IMR-90 (cell line): Measurements from ENCODE around the gene NF2. TPM values are rescaled to one million over a fixed set of nuclear protein-coding genes. Genes with fewer than 3 reads are reported as not detected.

Source experiments
- ATAC-seq: fragments of 200-7000 bp; cut with Tn5 transposase; 2 replicates; pipeline ENCODE4 v1.9.1; 2020; ENCODE audit warnings: low read depth, mild to moderate bottlenecking, moderate library complexity
- BruUV-seq: library from RNA; stranded (reverse); fragments of 400-500 nt; replicated peaks from 2 replicates; lab custom pipeline; 2021; lab: Mats Ljungman, UMichigan
- CTCF ChIA-PET: fragments of 300-600 bp; formaldehyde crosslinking; extraction: SDS; loops from one replicate; lab custom pipeline; 2021; ENCODE audit warnings: antibody characterized with exemption; lab: Yijun Ruan, JAX
- POLR2A ChIA-PET: fragments of 300-600 bp; sonication (Branson Sonifier 250); formaldehyde crosslinking; loops from one replicate; lab custom pipeline; 2022; ENCODE audit warnings: antibody characterized with exemption; ENCODE audit not compliant: unreplicated experiment; lab: Charles Lee
- DNase-seq: peaks from one replicate; pipeline ENCODE4 v3.0.0; 2013
- H2AFZ ChIP-seq: replicated peaks from 2 replicates; pipeline ENCODE3; 2013; ENCODE audit warnings: low read length, mild to moderate bottlenecking; ENCODE audit not compliant: poor library complexity
- H2AK5ac ChIP-seq: 2 replicates; pipeline ENCODE4 v1.6.1; 2013; ENCODE audit warnings: low read depth, low read length, inconsistent platforms
- H2AK9ac ChIP-seq: replicated peaks from 2 replicates; pipeline ENCODE3; 2013; ENCODE audit warnings: mild to moderate bottlenecking, low read depth, low read length, moderate library complexity; ENCODE audit not compliant: poor library complexity
- H2BK120ac ChIP-seq: 2 replicates; pipeline ENCODE4 v1.6.1; 2013; ENCODE audit warnings: low read depth, low read length, inconsistent platforms
- H2BK15ac ChIP-seq: 3 replicates; pipeline ENCODE4 v1.6.1; 2013; ENCODE audit warnings: low read depth, low read length, inconsistent platforms
- H2BK20ac ChIP-seq: 2 replicates; pipeline ENCODE4 v1.6.1; 2013; ENCODE audit warnings: low read depth, mild to moderate bottlenecking, inconsistent platforms, low read length, moderate library complexity
- H2BK5ac ChIP-seq: 2 replicates; pipeline ENCODE4 v1.6.1; 2013; ENCODE audit warnings: mild to moderate bottlenecking, low read depth, low read length, inconsistent platforms; ENCODE audit not compliant: poor library complexity, severe bottlenecking
- H3K14ac ChIP-seq: replicated peaks from 2 replicates; pipeline ENCODE4 v1.6.1; 2013; ENCODE audit warnings: low read depth, low read length, inconsistent platforms
- H3K18ac ChIP-seq: 2 replicates; pipeline ENCODE4 v1.6.1; 2013; ENCODE audit warnings: low read depth, low read length, control low read depth
- H3K23ac ChIP-seq: 2 replicates; pipeline ENCODE4 v1.6.1; 2013; ENCODE audit warnings: low read depth, low read length, inconsistent platforms
- H3K27ac ChIP-seq: 2 replicates; pipeline ENCODE4 v1.5.1; 2013; ENCODE audit warnings: mild to moderate bottlenecking, control low read depth, low read length; ENCODE audit not compliant: insufficient read depth
- H3K27me3 ChIP-seq: 2 replicates; pipeline ENCODE4 v1.6.1; 2013; ENCODE audit warnings: low read length; ENCODE audit not compliant: control insufficient read depth, insufficient read depth
- H3K36me3 ChIP-seq: 2 replicates; pipeline ENCODE4 v1.6.1; 2013; ENCODE audit warnings: low read length, mixed read lengths; ENCODE audit not compliant: control insufficient read depth, insufficient read depth
- H3K4ac ChIP-seq: 2 replicates; pipeline ENCODE4 v1.6.1; 2013; ENCODE audit warnings: low read depth, low read length, inconsistent platforms
- H3K4me1 ChIP-seq: 2 replicates; pipeline ENCODE4 v1.6.1; 2013; ENCODE audit warnings: low read length, mixed read lengths; ENCODE audit not compliant: control insufficient read depth, insufficient read depth
- H3K4me2 ChIP-seq: 2 replicates; pipeline ENCODE4 v1.6.1; 2013; ENCODE audit warnings: low read depth, mild to moderate bottlenecking, control low read depth, low read length, moderate library complexity
- H3K4me3 ChIP-seq: 2 replicates; pipeline ENCODE4 v1.5.1; 2013; ENCODE audit warnings: low read depth, mild to moderate bottlenecking, control low read depth, low read length, moderate library complexity; ENCODE audit not compliant: insufficient read depth
- H3K56ac ChIP-seq: 2 replicates; pipeline ENCODE4 v1.6.1; 2013; ENCODE audit warnings: low read length, inconsistent platforms; ENCODE audit not compliant: insufficient read depth; ENCODE audit errors: extremely low read depth
- H3K79me1 ChIP-seq, 2 experiments: 2 replicates each; pipeline ENCODE4 v1.6.1; 2013; ENCODE audit warnings: low read length in 2 of 2, inconsistent platforms in 1 of 2, low read depth in 1 of 2
- H3K9ac ChIP-seq: 2 replicates; pipeline ENCODE4 v1.6.1; 2013; ENCODE audit warnings: low read depth, low read length, control low read depth
- H3K9me1 ChIP-seq: 2 replicates; pipeline ENCODE4 v1.6.1; 2013; ENCODE audit warnings: low read length, inconsistent platforms; ENCODE audit not compliant: insufficient read depth
- H3K9me3 ChIP-seq: 2 replicates; pipeline ENCODE4 v1.6.1; 2013; ENCODE audit warnings: low read length; ENCODE audit not compliant: control insufficient read depth, insufficient read depth
- H4K20me1 ChIP-seq: 2 replicates; pipeline ENCODE4 v1.6.1; 2013; ENCODE audit warnings: low read length, inconsistent platforms; ENCODE audit not compliant: insufficient read depth
- H4K5ac ChIP-seq: 2 replicates; pipeline ENCODE4 v1.6.1; 2013; ENCODE audit warnings: mild to moderate bottlenecking, low read depth, low read length, control low read depth
- H4K8ac ChIP-seq, 2 experiments: 2 replicates each; pipeline ENCODE4 v1.6.1; 2013; ENCODE audit warnings: low read depth in 2 of 2, low read length in 2 of 2, control low read depth in 1 of 2, inconsistent platforms in 1 of 2
- H4K91ac ChIP-seq: 2 replicates; pipeline ENCODE4 v1.6.1; 2013; ENCODE audit warnings: low read depth, low read length, inconsistent platforms; ENCODE audit not compliant: insufficient read depth
- NFE2L2 ChIP-seq: fragments of 150-350 bp; IDR thresholded peaks from 2 replicates; pipeline ENCODE4 v1.6.1; 2016; ENCODE audit warnings: low read depth, mild to moderate bottlenecking, low read length
- RFX5 ChIP-seq: IDR thresholded peaks from 2 replicates; pipeline ENCODE4 v1.8.0; 2012; ENCODE audit warnings: low read depth, mild to moderate bottlenecking, low read length, moderate library complexity
- WGBS, 2 experiments: methylation state at CpG; one replicate each; pipeline versions ENCODE4 v1.1.5 to v1.1.7; 2013; ENCODE audit warnings: missing lambda C conversion rate in 2 of 2; ENCODE audit not compliant: insufficient read length in 1 of 2; ENCODE audit errors: extremely low coverage in 2 of 2; 5-methylcytosine and 5-hydroxymethylcytosine counted together
- dilution Hi-C: fragments of 300-500 bp; cut with HindIII; formaldehyde crosslinking; loops from one replicate; pipeline ENCODE4 v1.14.3; 2018; ENCODE audit warnings: low sequenced_read_pairs; ENCODE audit not compliant: unreplicated experiment
- in situ Hi-C: fragments of 300-500 bp; cut with MboI; formaldehyde crosslinking; loops from 3 replicates; pipeline ENCODE4 v1.14.3; 2019; ENCODE audit warnings: low sequenced_read_pairs, inconsistent platforms, mixed read lengths
- intact Hi-C: fragments of 100-400 bp; cut with micrococcal nuclease; formaldehyde crosslinking; loops from 2 replicates; pipeline ENCODE4 v1.10.0; 2022
- polyA plus RNA-seq, 3 experiments: library from polyadenylated mRNA; depleted of rRNA; stranded (reverse); fragments of >200 nt; gene quantifications; 2 replicates each; pipeline ENCODE4 v1.2.3, GENCODE V29; 2012; ENCODE audit warnings: low replicate concordance in 1 of 3
- total RNA-seq: library from RNA; depleted of rRNA; stranded (reverse); fragments of >200 nt; gene quantifications from 2 replicates; pipeline ENCODE4 v1.2.3, GENCODE V29; 2012

The NF2 gene
- total and polyA plus RNA-seq, 2 of the 4 experiments (the other 2 are of a cell fraction): 59.0 to 151 TPM

- TF ChIP-seq RFX5: no peak
- no peak for TF ChIP-seq NFE2L2
- WGBS, 2 experiments: 94% methylated on average over 3 of the region's 24 CpGs; no CpG with 5 or more reads in 1 of the 2 experiments
- H4K8ac ChIP-seq: no peak overlapping the region
- no peak overlapping the region for H3K23ac ChIP-seq
- no peaks in the 10 kb centered on the region for H3K9me3 ChIP-seq
- H2AK5ac ChIP-seq: no peak overlapping the region
- H2BK20ac ChIP-seq: no peak overlapping the region
- no TSS peak for BruUV-seq
- no peak overlapping the region for H3K4me3 ChIP-seq
- H3K9me1 ChIP-seq: no peaks in the 10 kb centered on the region
- in situ Hi-C loops (no loop called here), intact Hi-C loops (no loop called here), dilution Hi-C loops (no loop called here)
- ATAC-seq: no peak
- H2AFZ ChIP-seq: no peak overlapping the region
- ChIA-PET CTCF (no interaction called here), POLR2A (no interaction called here)
- H2AK9ac ChIP-seq: no peak overlapping the region
- H3K27ac ChIP-seq: no peak overlapping the region
- no peaks in the 10 kb centered on the region for H3K79me1 ChIP-seq
- no peak for DNase-seq
- H2BK15ac ChIP-seq: no peak overlapping the region
- no peak overlapping the region for H3K14ac ChIP-seq
- no peak overlapping the region for H4K91ac ChIP-seq
- peaks cover 69% of the 10 kb centered on the region for H3K27me3 ChIP-seq
- no peak overlapping the region for H2BK5ac ChIP-seq
- H3K9ac ChIP-seq: no peak overlapping the region
- no peaks in the 10 kb centered on the region for H3K4me1 ChIP-seq
- no peaks in the 10 kb centered on the region for H3K36me3 ChIP-seq
- no peak overlapping the region for H2BK120ac ChIP-seq
- H3K56ac ChIP-seq: no peak overlapping the region
- H3K4me2 ChIP-seq: no peak overlapping the region
- peaks cover 14% of the 10 kb centered on the region for H4K20me1 ChIP-seq
- no peak overlapping the region for H3K4ac ChIP-seq
- no peak overlapping the region for H4K5ac ChIP-seq
- H3K18ac ChIP-seq: no peak overlapping the region
Measured at GRCh38 chr22:29718949-29719898, 115.8 kb downstream of the NF2 start.
